Right lobe of liver (tissue), 4 donors: ENCODE results near the gene SNED1.

Experiments
- POLR2A ChIP-seq: fragments of 450-650 bp; IDR thresholded peaks from one replicate; pipeline ENCODE4 v1.6.1; 2017; ENCODE audit warnings: antibody characterized with exemption, mild to moderate bottlenecking
- TF ChIP-seq, protein P1 (sequence below), 4 donors: fragments of 200-600 bp in 3 of 4; fragments of 450-650 bp in 1 of 4; IDR thresholded peaks; one replicate each; pipeline versions ENCODE4 v1.5.1 to v1.8.0; 2016 to 2022; ENCODE audit warnings: antibody characterized with exemption in 4 of 4, mild to moderate bottlenecking in 2 of 4
- donor health status: DM: no; HTN: no; CAD: no.
- donor health status: DM: no; HTN: no; CAD: no.
- donor health status: DM: no; HTN: yes; CAD: no.

- TF ChIP-seq, protein P1, sequence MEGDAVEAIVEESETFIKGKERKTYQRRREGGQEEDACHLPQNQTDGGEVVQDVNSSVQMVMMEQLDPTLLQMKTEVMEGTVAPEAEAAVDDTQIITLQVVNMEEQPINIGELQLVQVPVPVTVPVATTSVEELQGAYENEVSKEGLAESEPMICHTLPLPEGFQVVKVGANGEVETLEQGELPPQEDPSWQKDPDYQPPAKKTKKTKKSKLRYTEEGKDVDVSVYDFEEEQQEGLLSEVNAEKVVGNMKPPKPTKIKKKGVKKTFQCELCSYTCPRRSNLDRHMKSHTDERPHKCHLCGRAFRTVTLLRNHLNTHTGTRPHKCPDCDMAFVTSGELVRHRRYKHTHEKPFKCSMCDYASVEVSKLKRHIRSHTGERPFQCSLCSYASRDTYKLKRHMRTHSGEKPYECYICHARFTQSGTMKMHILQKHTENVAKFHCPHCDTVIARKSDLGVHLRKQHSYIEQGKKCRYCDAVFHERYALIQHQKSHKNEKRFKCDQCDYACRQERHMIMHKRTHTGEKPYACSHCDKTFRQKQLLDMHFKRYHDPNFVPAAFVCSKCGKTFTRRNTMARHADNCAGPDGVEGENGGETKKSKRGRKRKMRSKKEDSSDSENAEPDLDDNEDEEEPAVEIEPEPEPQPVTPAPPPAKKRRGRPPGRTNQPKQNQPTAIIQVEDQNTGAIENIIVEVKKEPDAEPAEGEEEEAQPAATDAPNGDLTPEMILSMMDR (IDR thresholded peaks at IDR 0.05), result no peak
- TF ChIP-seq POLR2A, result no peak
Measured at GRCh38 chr2:241051578-241052487, 53.4 kb downstream of the SNED1 start.
